ENCODE measurements around the gene NOTCH1.

DNA sequence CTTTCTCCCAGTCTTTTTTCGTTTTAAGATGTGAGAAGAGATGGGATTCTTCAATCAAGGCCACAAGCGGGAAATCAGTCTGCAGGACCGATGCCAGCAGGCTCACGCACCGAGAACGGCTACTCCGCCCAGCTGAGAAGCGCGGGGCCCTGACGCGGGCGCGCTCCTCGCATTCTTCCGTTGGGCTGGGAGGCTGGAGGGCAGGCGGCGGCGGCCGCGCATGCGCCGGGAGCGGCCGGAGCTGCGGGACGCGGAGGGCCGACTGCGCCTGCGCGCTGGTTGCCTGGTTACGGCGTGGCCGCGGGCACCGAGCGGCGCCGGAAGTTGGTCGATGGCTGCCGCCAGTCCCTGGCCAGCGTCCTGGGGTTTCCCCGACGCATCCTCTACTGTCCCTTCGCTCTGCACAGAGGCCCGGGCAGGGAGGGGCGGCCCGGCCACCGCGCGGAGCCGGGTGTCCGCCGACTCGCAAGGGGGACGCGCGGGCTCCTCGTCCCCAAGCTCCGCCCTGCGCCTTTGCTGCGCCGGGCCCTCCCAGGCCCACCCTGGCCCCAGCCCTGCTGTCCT, 62.2 kb downstream of the NOTCH1 start:
- TF ChIP-seq CTCF (IDR thresholded peaks at IDR 0.05; ENCODE audit: poor library complexity, severe bottlenecking): no peak
- TF ChIP-seq EZH2 (IDR thresholded peaks at IDR 0.05; ENCODE audit: borderline replicate concordance, insufficient read depth, low read length, poor library complexity, severe bottlenecking): no peak
- peak; percentile 93 for TF ChIP-seq POLR2AphosphoS5 (IDR thresholded peaks at IDR 0.05)
- peak; percentile 60 for TF ChIP-seq EP300 (conservative IDR thresholded peaks at IDR 0.05; ENCODE audit: poor library complexity, severe bottlenecking)
- TF ChIP-seq SMC3 (conservative IDR thresholded peaks at IDR 0.05; ENCODE audit: poor library complexity): no peak
- TF ChIP-seq MXI1 (conservative IDR thresholded peaks at IDR 0.05; ENCODE audit: poor library complexity, severe bottlenecking): peak; percentile 83
- no peak for TF ChIP-seq RAD21 (conservative IDR thresholded peaks at IDR 0.05)
